ENCODE data around the gene SRD5A1. TPM values are rescaled to one million over a fixed set of nuclear protein-coding genes. Genes with fewer than 3 reads are reported as not detected.

SRD5A1 gene
- total RNA-seq, 2 experiments from 2014 or later, result 15.9 to 20.4 TPM

- no peak overlapping the region for H3K4me3 Mint-ChIP-seq
- DNase-seq, result no peak
- CTCF ChIA-PET, result no interaction called here
- no peak for ATAC-seq
- H3K27ac Mint-ChIP-seq, result no peak overlapping the region
- no peaks in the 10 kb centered on the region for H3K9me3 Mint-ChIP-seq (ENCODE audit: insufficient read depth)
- H3K36me3 Mint-ChIP-seq (ENCODE audit: low read depth), result peaks cover 25% of the 10 kb centered on the region
- peaks cover 11% of the 10 kb centered on the region for H3K27me3 Mint-ChIP-seq (ENCODE audit: low read depth)
- H3K4me1 Mint-ChIP-seq (ENCODE audit: low read depth), result peaks cover 3% of the 10 kb centered on the region
- POLR2A ChIA-PET, result no interaction called here
Observed at GRCh38 chr5:6594066-6594465, 39.2 kb upstream of the SRD5A1 start.

- Mint-ChIP-seq H3K27me3 (ENCODE audit: low read depth) (peaks cover 4% of the 10 kb centered on the region), H3K4me3 (no peak overlapping the region), H3K36me3 (ENCODE audit: low read depth) (peaks cover 31% of the 10 kb centered on the region), H3K27ac (no peak overlapping the region), H3K4me1 (ENCODE audit: low read depth) (peaks cover 3% of the 10 kb centered on the region), H3K9me3 (ENCODE audit: insufficient read depth) (no peaks in the 10 kb centered on the region)
- DNase-seq, result no peak
- ChIA-PET CTCF (no interaction called here), POLR2A (no interaction called here)
- ATAC-seq, result no peak
Observed at GRCh38 chr5:6595405-6595804, 37.8 kb upstream of the SRD5A1 start.

- Mint-ChIP-seq H3K27ac (no peak overlapping the region), H3K9me3 (ENCODE audit: insufficient read depth) (no peaks in the 10 kb centered on the region), H3K4me1 (ENCODE audit: low read depth) (no peaks in the 10 kb centered on the region), H3K4me3 (no peak overlapping the region), H3K27me3 (ENCODE audit: low read depth) (peaks cover 2% of the 10 kb centered on the region), H3K36me3 (ENCODE audit: low read depth) (peaks cover 41% of the 10 kb centered on the region)
- CTCF ChIA-PET, result no interaction called here
- no peak for DNase-seq
- ATAC-seq, result no peak
- POLR2A ChIA-PET, result no interaction called here
Observed at GRCh38 chr5:6596388-6596787, 36.9 kb upstream of the SRD5A1 start.

- Mint-ChIP-seq H3K27ac (no peak overlapping the region), H3K9me3 (ENCODE audit: insufficient read depth) (no peaks in the 10 kb centered on the region), H3K4me1 (ENCODE audit: low read depth) (no peaks in the 10 kb centered on the region), H3K4me3 (no peak overlapping the region), H3K27me3 (ENCODE audit: low read depth) (no peaks in the 10 kb centered on the region), H3K36me3 (ENCODE audit: low read depth) (peaks cover 53% of the 10 kb centered on the region)
- ATAC-seq (no peak), DNase-seq (no peak)
- ChIA-PET POLR2A (no interaction called here), CTCF (no interaction called here)
Observed at GRCh38 chr5:6597557-6597956, 35.7 kb upstream of the SRD5A1 start.

- H3K27me3 Mint-ChIP-seq (ENCODE audit: low read depth), result no peaks in the 10 kb centered on the region
- no peaks in the 10 kb centered on the region for H3K4me1 Mint-ChIP-seq (ENCODE audit: low read depth)
- H3K9me3 Mint-ChIP-seq (ENCODE audit: insufficient read depth), result no peaks in the 10 kb centered on the region
- H3K4me3 Mint-ChIP-seq, result no peak overlapping the region
- no peak overlapping the region for H3K27ac Mint-ChIP-seq
- peaks cover 60% of the 10 kb centered on the region for H3K36me3 Mint-ChIP-seq (ENCODE audit: low read depth)
- CTCF ChIA-PET, result interaction anchor here (0.9 kb wide), 1 partner anchor 147 kb away, joined by 3 read pairs; no protein-coding TSS in a partner anchor
- POLR2A ChIA-PET, result no interaction called here
- DNase-seq (no peak), ATAC-seq (no peak)
Observed at GRCh38 chr5:6598351-6598900, 34.8 kb upstream of the SRD5A1 start.

- H3K4me1 Mint-ChIP-seq (ENCODE audit: low read depth), result no peaks in the 10 kb centered on the region
- CTCF ChIA-PET, result interaction anchor here (0.9 kb wide), 1 partner anchor 146 kb away, joined by 3 read pairs; no protein-coding TSS in a partner anchor
- no peak for DNase-seq
Observed at GRCh38 chr5:6599739-6600138, 33.5 kb upstream of the SRD5A1 start.

GRCh38 chr5:6601271-6601670, 32.0 kb upstream of the SRD5A1 start:
- ATAC-seq, result no peak
- H3K36me3 Mint-ChIP-seq (ENCODE audit: low read depth), result peaks cover 77% of the 10 kb centered on the region

More at GRCh38 chr5:6599739-6600138, 33.5 kb upstream of the SRD5A1 start:
- Mint-ChIP-seq H3K9me3 (ENCODE audit: insufficient read depth) (no peaks in the 10 kb centered on the region), H3K27ac (no peak overlapping the region), H3K4me3 (no peak overlapping the region), H3K36me3 (ENCODE audit: low read depth) (peaks cover 72% of the 10 kb centered on the region), H3K27me3 (ENCODE audit: low read depth) (no peaks in the 10 kb centered on the region)
- POLR2A ChIA-PET, result no interaction called here
- no peak for ATAC-seq

GRCh38 chr5:6601816-6602215, 31.4 kb upstream of the SRD5A1 start:
- H3K9me3 Mint-ChIP-seq (ENCODE audit: insufficient read depth), result no peaks in the 10 kb centered on the region
- peaks cover 75% of the 10 kb centered on the region for H3K36me3 Mint-ChIP-seq (ENCODE audit: low read depth)
- no peak overlapping the region for H3K4me3 Mint-ChIP-seq
- POLR2A ChIA-PET, result no interaction called here
- no peak overlapping the region for H3K27ac Mint-ChIP-seq
- no peaks in the 10 kb centered on the region for H3K27me3 Mint-ChIP-seq (ENCODE audit: low read depth)
- CTCF ChIA-PET, result no interaction called here
- no peaks in the 10 kb centered on the region for H3K4me1 Mint-ChIP-seq (ENCODE audit: low read depth)
- ATAC-seq (no peak), DNase-seq (no peak)

More at GRCh38 chr5:6601271-6601670, 32.0 kb upstream of the SRD5A1 start:
- POLR2A ChIA-PET, result no interaction called here
- Mint-ChIP-seq H3K27me3 (ENCODE audit: low read depth) (no peaks in the 10 kb centered on the region), H3K27ac (no peak overlapping the region), H3K4me3 (no peak overlapping the region), H3K4me1 (ENCODE audit: low read depth) (no peaks in the 10 kb centered on the region), H3K9me3 (ENCODE audit: insufficient read depth) (no peaks in the 10 kb centered on the region)
- CTCF ChIA-PET, result no interaction called here
- DNase-seq, result no peak

GRCh38 chr5:6602441-6602840, 30.8 kb upstream of the SRD5A1 start:
- H3K36me3 Mint-ChIP-seq (ENCODE audit: low read depth), result peaks cover 74% of the 10 kb centered on the region
- CTCF ChIA-PET, result no interaction called here
- DNase-seq (no peak), ATAC-seq (no peak)
- no peaks in the 10 kb centered on the region for H3K4me1 Mint-ChIP-seq (ENCODE audit: low read depth)
- no peaks in the 10 kb centered on the region for H3K27me3 Mint-ChIP-seq (ENCODE audit: low read depth)
- POLR2A ChIA-PET, result no interaction called here
- H3K4me3 Mint-ChIP-seq, result no peak overlapping the region
- no peaks in the 10 kb centered on the region for H3K9me3 Mint-ChIP-seq (ENCODE audit: insufficient read depth)
- H3K27ac Mint-ChIP-seq, result no peak overlapping the region

- DNase-seq (no peak), ATAC-seq (no peak)
- H3K9me3 Mint-ChIP-seq (ENCODE audit: insufficient read depth), result no peaks in the 10 kb centered on the region
- POLR2A ChIA-PET, result no interaction called here
- H3K27ac Mint-ChIP-seq, result no peak overlapping the region
- H3K27me3 Mint-ChIP-seq (ENCODE audit: low read depth), result no peaks in the 10 kb centered on the region
- CTCF ChIA-PET, result no interaction called here
- no peak overlapping the region for H3K4me3 Mint-ChIP-seq
- peaks cover 72% of the 10 kb centered on the region for H3K36me3 Mint-ChIP-seq (ENCODE audit: low read depth)
- H3K4me1 Mint-ChIP-seq (ENCODE audit: low read depth), result peaks cover 5% of the 10 kb centered on the region
Observed at GRCh38 chr5:6603643-6604042, 29.6 kb upstream of the SRD5A1 start.

- Mint-ChIP-seq H3K4me1 (ENCODE audit: low read depth) (peaks cover 5% of the 10 kb centered on the region), H3K9me3 (ENCODE audit: insufficient read depth) (no peaks in the 10 kb centered on the region), H3K27me3 (ENCODE audit: low read depth) (no peaks in the 10 kb centered on the region), H3K36me3 (ENCODE audit: low read depth) (peaks cover 74% of the 10 kb centered on the region), H3K27ac (no peak overlapping the region), H3K4me3 (no peak overlapping the region)
- ChIA-PET CTCF (no interaction called here), POLR2A (no interaction called here)
- no peak for ATAC-seq
- no peak for DNase-seq
Observed at GRCh38 chr5:6604341-6604740, 28.9 kb upstream of the SRD5A1 start.

GRCh38 chr5:6604946-6605345, 28.3 kb upstream of the SRD5A1 start:
- Mint-ChIP-seq H3K27me3 (ENCODE audit: low read depth) (no peaks in the 10 kb centered on the region), H3K36me3 (ENCODE audit: low read depth) (peaks cover 78% of the 10 kb centered on the region), H3K4me3 (no peak overlapping the region), H3K4me1 (ENCODE audit: low read depth) (peaks cover 5% of the 10 kb centered on the region), H3K9me3 (ENCODE audit: insufficient read depth) (no peaks in the 10 kb centered on the region), H3K27ac (no peak overlapping the region)
- POLR2A ChIA-PET, result no interaction called here
- no peak for ATAC-seq
- CTCF ChIA-PET, result interaction anchor here (0.6 kb wide), 1 partner anchor 170 kb away, joined by 4 read pairs; no protein-coding TSS in a partner anchor
- no peak for DNase-seq

- ATAC-seq (no peak), DNase-seq (no peak)
- ChIA-PET CTCF (interaction anchor here (1.4 kb wide), 1 partner anchor 12 kb away, joined by 5 read pairs; no protein-coding TSS in a partner anchor), POLR2A (no interaction called here)
- Mint-ChIP-seq H3K27ac (no peak overlapping the region), H3K27me3 (ENCODE audit: low read depth) (no peaks in the 10 kb centered on the region), H3K36me3 (ENCODE audit: low read depth) (peaks cover 72% of the 10 kb centered on the region), H3K9me3 (ENCODE audit: insufficient read depth) (no peaks in the 10 kb centered on the region), H3K4me1 (ENCODE audit: low read depth) (peaks cover 5% of the 10 kb centered on the region), H3K4me3 (no peak overlapping the region)
Observed at GRCh38 chr5:6606884-6607558, 26.2 kb upstream of the SRD5A1 start.
